H9 (cell line): Measurements from ENCODE around the gene MRPL46. TPM values are rescaled to one million over a fixed set of nuclear protein-coding genes. Genes with fewer than 3 reads are reported as not detected.

Source experiments
- DNase-seq: peaks from one replicate; pipeline ENCODE4 v3.0.0-alpha.2; 2017
- H2AFZ ChIP-seq: one replicate; pipeline ENCODE4 v1.6.1; 2013; ENCODE audit warnings: mild to moderate bottlenecking, low read length, control low read depth, moderate library complexity
- H2AK5ac ChIP-seq: 2 replicates; pipeline ENCODE4 v1.6.1; 2013; ENCODE audit warnings: low read length, control low read depth, mixed read lengths; ENCODE audit not compliant: insufficient read length
- H2BK120ac ChIP-seq: one replicate; pipeline ENCODE4 v1.6.1; 2013; ENCODE audit warnings: low read depth, mild to moderate bottlenecking, low read length, control low read depth, inconsistent platforms; ENCODE audit not compliant: poor library complexity, severe bottlenecking
- H2BK12ac ChIP-seq: 2 replicates; pipeline ENCODE4 v1.6.1; 2013; ENCODE audit warnings: low read length, control low read depth, mixed read lengths, low read depth; ENCODE audit not compliant: insufficient read length
- H2BK15ac ChIP-seq: 2 replicates; pipeline ENCODE4 v1.6.1; 2013; ENCODE audit warnings: low read depth, low read length, control low read depth
- H2BK20ac ChIP-seq: one replicate; pipeline ENCODE4 v1.6.1; 2013; ENCODE audit warnings: low read depth, mild to moderate bottlenecking, low read length, control low read depth, inconsistent platforms; ENCODE audit not compliant: poor library complexity, severe bottlenecking
- H2BK5ac ChIP-seq: 2 replicates; pipeline ENCODE4 v1.6.1; 2013; ENCODE audit warnings: low read length, control low read depth, mixed read lengths; ENCODE audit not compliant: insufficient read length
- H3K14ac ChIP-seq: 2 replicates; pipeline ENCODE4 v1.6.1; 2013; ENCODE audit warnings: low read length, control low read depth; ENCODE audit not compliant: insufficient read depth
- H3K18ac ChIP-seq: 2 replicates; pipeline ENCODE4 v1.6.1; 2013; ENCODE audit warnings: low read depth, mild to moderate bottlenecking, mixed read lengths, low read length, control low read depth; ENCODE audit not compliant: insufficient read length
- H3K23ac ChIP-seq: 2 replicates; pipeline ENCODE4 v1.6.1; 2013; ENCODE audit warnings: low read length, control low read depth, mixed read lengths, low read depth; ENCODE audit not compliant: insufficient read length
- H3K23me2 ChIP-seq: 2 replicates; pipeline ENCODE4 v1.6.1; 2013; ENCODE audit warnings: low read depth, mild to moderate bottlenecking, mixed read lengths, low read length, control low read depth; ENCODE audit not compliant: insufficient read length, poor library complexity, severe bottlenecking
- H3K27ac ChIP-seq: 2 replicates; pipeline ENCODE4 v1.5.1; 2013; ENCODE audit warnings: low read length, control low read depth, mixed read lengths, low read depth; ENCODE audit not compliant: insufficient read length
- H3K27me3 ChIP-seq: 2 replicates; pipeline ENCODE4 v1.6.1; 2013; ENCODE audit warnings: low read length, control low read depth, inconsistent platforms; ENCODE audit not compliant: insufficient read depth
- H3K4ac ChIP-seq: 2 replicates; pipeline ENCODE4 v1.6.1; 2013; ENCODE audit warnings: low read depth, mild to moderate bottlenecking, control low read depth, inconsistent platforms, low read length, moderate library complexity
- H3K4me1 ChIP-seq: 2 replicates; pipeline ENCODE4 v1.6.1; 2013; ENCODE audit warnings: low read length, control low read depth, inconsistent platforms; ENCODE audit not compliant: insufficient read depth
- H3K4me2 ChIP-seq: 2 replicates; pipeline ENCODE4 v1.6.1; 2013; ENCODE audit warnings: low read length, control low read depth, mixed read lengths; ENCODE audit not compliant: insufficient read length, insufficient read depth
- H3K56ac ChIP-seq: 2 replicates; pipeline ENCODE4 v1.6.1; 2013; ENCODE audit warnings: low read depth, mild to moderate bottlenecking, mixed read lengths, low read length, control low read depth; ENCODE audit not compliant: insufficient read length
- H3K79me1 ChIP-seq: 2 replicates; pipeline ENCODE4 v1.6.1; 2013; ENCODE audit warnings: low read depth, mild to moderate bottlenecking, moderate library complexity, low read length, control low read depth, inconsistent platforms; ENCODE audit not compliant: insufficient read depth, poor library complexity, severe bottlenecking
- H3K79me2 ChIP-seq: 2 replicates; pipeline ENCODE4 v1.6.1; 2013; ENCODE audit warnings: low read length, control low read depth, inconsistent platforms; ENCODE audit not compliant: insufficient read depth
- H3K9ac ChIP-seq: 2 replicates; pipeline ENCODE4 v1.6.1; 2013; ENCODE audit warnings: low read length, control low read depth, mixed read lengths; ENCODE audit not compliant: insufficient read length; ENCODE audit errors: extremely low read depth
- H3K9me3 ChIP-seq: one replicate; pipeline ENCODE4 v1.6.1; 2013; ENCODE audit warnings: low read depth, low read length, inconsistent platforms; ENCODE audit not compliant: control insufficient read depth
- H3T11ph ChIP-seq: one replicate; pipeline ENCODE4 v1.6.1; 2013; ENCODE audit warnings: mild to moderate bottlenecking, low read length, control low read depth, inconsistent platforms
- H4K20me1 ChIP-seq: one replicate; pipeline ENCODE4 v1.6.1; 2013; ENCODE audit not compliant: control insufficient read depth, insufficient read length, insufficient read depth
- H4K5ac ChIP-seq: 2 replicates; pipeline ENCODE4 v1.6.1; 2013; ENCODE audit warnings: low read depth, mild to moderate bottlenecking, mixed read lengths, low read length, control low read depth; ENCODE audit not compliant: insufficient read length
- H4K8ac ChIP-seq: replicated peaks from 2 replicates; pipeline ENCODE4 v1.6.1; 2013; ENCODE audit warnings: low read length, control low read depth, mixed read lengths, low read depth; ENCODE audit not compliant: insufficient read length
- H4K91ac ChIP-seq: 2 replicates; pipeline ENCODE4 v1.6.1; 2013; ENCODE audit warnings: low read depth, mild to moderate bottlenecking, moderate library complexity, mixed read lengths, low read length, control low read depth; ENCODE audit not compliant: insufficient read length
- H3K27ac Mint-ChIP-seq, 3 experiments: 2 replicates in 2 of 3; 3 replicates in 1 of 3; pipeline ENCODE4 v1.8.0; 2020 to 2021; ENCODE audit warnings: mixed read lengths in 3 of 3, mild to moderate bottlenecking in 1 of 3, moderate library complexity in 1 of 3
- H3K27me3 Mint-ChIP-seq: 2 replicates; pipeline ENCODE4 v1.8.0; 2021; ENCODE audit warnings: low read depth, mild to moderate bottlenecking, moderate library complexity, mixed read lengths
- H3K36me3 Mint-ChIP-seq, 3 experiments: 2 replicates in 2 of 3; 3 replicates in 1 of 3; pipeline ENCODE4 v1.8.0; 2020 to 2021; ENCODE audit warnings: low read depth in 3 of 3, mixed read lengths in 3 of 3; ENCODE audit not compliant: insufficient read depth in 1 of 3
- H3K4me1 Mint-ChIP-seq, 2 experiments: 2 replicates each; pipeline ENCODE4 v1.8.0; 2020; ENCODE audit warnings: mixed read lengths in 2 of 2
- H3K4me3 Mint-ChIP-seq, 2 experiments: 2 replicates in 1 of 2; 3 replicates in 1 of 2; pipeline ENCODE4 v1.8.0; 2020 to 2021; ENCODE audit warnings: mild to moderate bottlenecking in 2 of 2, mixed read lengths in 2 of 2, moderate library complexity in 1 of 2
- H3K9me3 Mint-ChIP-seq, 2 experiments: 2 replicates in 1 of 2; 3 replicates in 1 of 2; pipeline ENCODE4 v1.8.0; 2020; ENCODE audit warnings: mild to moderate bottlenecking in 2 of 2, mixed read lengths in 2 of 2, moderate library complexity in 1 of 2
- CTCF ChIP-seq: fragments of 200-600 bp; sonication (generic); conservative IDR thresholded peaks from 3 replicates; pipeline ENCODE4 v1.8.0; 2021; ENCODE audit warnings: antibody characterized with exemption, mild to moderate bottlenecking
- total RNA-seq: library from RNA; stranded (reverse); gene quantifications from 2 replicates; pipeline ENCODE4 v1.2.1, GENCODE V29; 2021

Gene MRPL46
- total RNA-seq, 1 experiment from 2014 or later = 29.3 TPM

GRCh38 chr15:88506628-88507027 lies 39.4 kb upstream of the MRPL46 start:
- no peak overlapping the region for H4K5ac ChIP-seq
- no peaks in the 10 kb centered on the region for H3K79me2 ChIP-seq
- no peak for TF ChIP-seq CTCF
- no peaks in the 10 kb centered on the region for H3K79me1 ChIP-seq
- H2AK5ac ChIP-seq = no peak overlapping the region
- H4K91ac ChIP-seq = no peak overlapping the region
- H3K4me3 Mint-ChIP-seq = no peak overlapping the region
- no peak overlapping the region for H3K9ac ChIP-seq
- no peak overlapping the region for H3K27ac ChIP-seq
- no peak overlapping the region for H3K56ac ChIP-seq
- H2AFZ ChIP-seq = no peak overlapping the region
- no peak overlapping the region for H4K8ac ChIP-seq
- no peak overlapping the region for H2BK120ac ChIP-seq
- no peaks in the 10 kb centered on the region for H3K9me3 Mint-ChIP-seq
- no peak overlapping the region for H2BK15ac ChIP-seq
- H3T11ph ChIP-seq = no peak overlapping the region
- H3K27ac Mint-ChIP-seq = no peak overlapping the region
- no peak overlapping the region for H3K23ac ChIP-seq
- no peak overlapping the region for H2BK5ac ChIP-seq
- H3K4me2 ChIP-seq = no peak overlapping the region
- peaks cover 6% of the 10 kb centered on the region; the same call in 1 of the 2 replicates for H3K4me1 ChIP-seq
- H3K27me3 Mint-ChIP-seq = peaks cover 9% of the 10 kb centered on the region
- no peaks in the 10 kb centered on the region for H3K9me3 ChIP-seq
- H3K14ac ChIP-seq = no peak overlapping the region
- no peaks in the 10 kb centered on the region for H3K27me3 ChIP-seq
- no peak overlapping the region for H3K4ac ChIP-seq
- DNase-seq = no peak
- no peak overlapping the region for H2BK20ac ChIP-seq
- H3K36me3 Mint-ChIP-seq = peaks cover 7 to 29% (median 23%) of the 10 kb centered on the region in 3 experiments; a peak in 5 of 7 replicates
- H3K23me2 ChIP-seq = no peaks in the 10 kb centered on the region
- H2BK12ac ChIP-seq = no peak overlapping the region
- H4K20me1 ChIP-seq = no peaks in the 10 kb centered on the region
- H3K18ac ChIP-seq = no peak overlapping the region
- peaks cover 25 to 28% of the 10 kb centered on the region in 2 experiments for H3K4me1 Mint-ChIP-seq
